ENCODE data around the gene CDC42BPG. TPM values are rescaled to one million over a fixed set of nuclear protein-coding genes. Genes with fewer than 3 reads are reported as not detected.

The CDC42BPG gene
- total RNA-seq, 1 experiment from 2014 or later, result 21.6 TPM

- no peaks in the 10 kb centered on the region for H3K27me3 Mint-ChIP-seq (ENCODE audit: low read depth)
- peak; percentile 64 for DNase-seq (ENCODE audit: low spot score)
- H3K36me3 Mint-ChIP-seq, result peaks cover 47% of the 10 kb centered on the region
- peak overlapping the region; percentile 59 for H3K27ac Mint-ChIP-seq
- ChIA-PET POLR2A (interaction anchor here (2.3 kb wide), 1 partner anchor 16 kb away, joined by 45 read pairs; the partner anchor contains the start of gene PYGM), CTCF (interaction anchor here (1.8 kb wide), 1 partner anchor 35 kb away, joined by 16 read pairs; no protein-coding TSS in a partner anchor)
- peaks cover 32% of the 10 kb centered on the region for H3K4me1 Mint-ChIP-seq
- H3K4me3 Mint-ChIP-seq, result peak overlapping the region; percentile 79
- H3K9me3 Mint-ChIP-seq, result no peaks in the 10 kb centered on the region
- no peak for ATAC-seq
- no peak for TF ChIP-seq E2F5 (CRISPR knock-in tag; IDR thresholded peaks at IDR 0.05)
- no peak for TF ChIP-seq TEAD1 (CRISPR knock-in tag; IDR thresholded peaks at IDR 0.05)
- TF ChIP-seq ESRRA (CRISPR knock-in tag; IDR thresholded peaks at IDR 0.05; ENCODE audit: borderline replicate concordance), result no peak
- no peak for TF ChIP-seq FOXJ3 (CRISPR knock-in tag; IDR thresholded peaks at IDR 0.05; ENCODE audit: borderline replicate concordance)
- TF ChIP-seq CREM (CRISPR knock-in tag; IDR thresholded peaks at IDR 0.05), result 0 out of 2 replicates have a peak, but pooled peaks have one; percentile 47
Measured at GRCh38 chr11:64777449-64778222, 66.8 kb downstream of the CDC42BPG start.

GRCh38 chr11:64776875-64777274 lies 67.6 kb downstream of the CDC42BPG start:
- Mint-ChIP-seq H3K9me3 (no peaks in the 10 kb centered on the region), H3K4me1 (peaks cover 29% of the 10 kb centered on the region), H3K27ac (peak overlapping the region; percentile 59), H3K27me3 (ENCODE audit: low read depth) (no peaks in the 10 kb centered on the region), H3K4me3 (peak overlapping the region; percentile 79), H3K36me3 (peaks cover 55% of the 10 kb centered on the region)
- no peak for ATAC-seq
- DNase-seq (ENCODE audit: low spot score), result no peak
- no peak for TF ChIP-seq ZSCAN18 (CRISPR knock-in tag; IDR thresholded peaks at IDR 0.05)
- TF ChIP-seq GABPB1 (CRISPR knock-in tag; IDR thresholded peaks at IDR 0.05), result no peak
- no peak for TF ChIP-seq ZNF281 (CRISPR knock-in tag; IDR thresholded peaks at IDR 0.05)
- ChIA-PET CTCF (interaction anchor here (0.7 kb wide), 1 partner anchor 33 kb away, joined by 3 read pairs; the partner anchor contains the start of gene RASGRP2), POLR2A (interaction anchor here (2.3 kb wide), 1 partner anchor 15 kb away, joined by 45 read pairs; the partner anchor contains the start of gene PYGM)

- peaks cover 59% of the 10 kb centered on the region for H3K36me3 Mint-ChIP-seq
- H3K4me3 Mint-ChIP-seq, result peak overlapping the region; percentile 79
- POLR2A ChIA-PET, result no interaction called here
- H3K9me3 Mint-ChIP-seq, result no peaks in the 10 kb centered on the region
- CTCF ChIA-PET, result interaction anchor here (0.7 kb wide), 1 partner anchor 32 kb away, joined by 3 read pairs; the partner anchor contains the start of gene RASGRP2
- DNase-seq (ENCODE audit: low spot score) (no peak), ATAC-seq (no peak)
- H3K27ac Mint-ChIP-seq, result peak overlapping the region; percentile 59
- H3K4me1 Mint-ChIP-seq, result peaks cover 29% of the 10 kb centered on the region
- no peaks in the 10 kb centered on the region for H3K27me3 Mint-ChIP-seq (ENCODE audit: low read depth)
- TF ChIP-seq SP1 (CRISPR knock-in tag; conservative IDR thresholded peaks at IDR 0.05) (no peak), NFATC4 (CRISPR knock-in tag; IDR thresholded peaks at IDR 0.05) (no peak), AFF4 (CRISPR knock-in tag; IDR thresholded peaks at IDR 0.05; ENCODE audit: borderline replicate concordance) (no peak), ZNF425 (CRISPR knock-in tag; conservative IDR thresholded peaks at IDR 0.05) (no peak), PRDM15 (CRISPR knock-in tag; IDR thresholded peaks at IDR 0.05) (no peak)
Measured at GRCh38 chr11:64776425-64776824, 68.0 kb downstream of the CDC42BPG start.
